Transverse colon (tissue), 4 donors: ENCODE data around the gene FTCD. TPM values are rescaled to one million over a fixed set of nuclear protein-coding genes. Genes with fewer than 3 reads are reported as not detected.

ENCODE experiments used
- DNase-seq: peaks from one replicate; pipeline ENCODE4 v3.0.0-alpha.2; 2019
- H3K27ac ChIP-seq, 4 donors: fragments of 200-600 bp; sonication (generic); 2 replicates each; pipeline ENCODE4 v1.5.1; 2016 to 2018; ENCODE audit warnings: inconsistent platforms in 4 of 4
- H3K27me3 ChIP-seq: fragments of 200-600 bp; sonication (generic); 2 replicates; pipeline ENCODE4 v1.5.1; 2017; ENCODE audit warnings: inconsistent platforms
- H3K36me3 ChIP-seq, 4 donors: fragments of 200-600 bp; sonication (generic); 2 replicates each; pipeline ENCODE4 v1.5.1; 2017 to 2019; ENCODE audit warnings: inconsistent platforms in 4 of 4
- H3K4me1 ChIP-seq, 4 donors: fragments of 200-600 bp; sonication (generic); 2 replicates each; pipeline ENCODE4 v1.5.1; 2017 to 2020; ENCODE audit warnings: inconsistent platforms in 4 of 4
- H3K4me3 ChIP-seq, 4 donors: fragments of 200-600 bp; sonication (generic); 1 replicate in 1 of 4; 2 replicates in 3 of 4; pipeline versions ENCODE4 v1.5.1 to v1.6.1; 2017 to 2019; ENCODE audit warnings: inconsistent platforms in 4 of 4
- H3K9me3 ChIP-seq, 2 donors: fragments of 200-600 bp; sonication (generic); 2 replicates each; pipeline ENCODE4 v1.5.1; 2017 to 2019; ENCODE audit warnings: inconsistent platforms in 2 of 2
- EP300 ChIP-seq: sonication (generic); formaldehyde crosslinking; IDR thresholded peaks from one replicate; pipeline ENCODE4 v1.6.1; 2017; ENCODE audit warnings: antibody characterized with exemption, low read depth
- POLR2A ChIP-seq: fragments of 450-650 bp; IDR thresholded peaks from one replicate; pipeline ENCODE4 v1.6.1; 2016; ENCODE audit warnings: antibody characterized with exemption, mild to moderate bottlenecking, moderate library complexity
- POLR2AphosphoS5 ChIP-seq, 3 donors: sonication (generic); formaldehyde crosslinking; IDR thresholded peaks; one replicate each; pipeline ENCODE4 v1.6.1; 2016; ENCODE audit warnings: antibody characterized with exemption in 3 of 3
- WGBS, 2 donors: methylation state at CpG; one replicate each; pipeline ENCODE4 v1.1.5; 2018; ENCODE audit warnings: low coverage in 1 of 2; 5-methylcytosine and 5-hydroxymethylcytosine counted together
- in situ Hi-C, 4 donors: fragments of 200-750 bp; cut with MboI; loops; one replicate each; pipeline versions ENCODE4 v1.15.0 to v1.15.1; 2017; ENCODE audit warnings: low sequenced_read_pairs in 3 of 4, low pct_ligation_motif_present in 1 of 4, low pct_unique_long_range_greater_than_20kb in 1 of 4
- intact Hi-C: fragments of 100-400 bp; cut with DNase I; formaldehyde crosslinking; loops from one replicate; pipeline ENCODE4 v1.15.1; 2023; ENCODE audit warnings: low total_unique reads
- total RNA-seq, 4 donors: library from RNA; depleted of rRNA; stranded (reverse); fragments of >200 nt; gene quantifications; one replicate each; pipeline ENCODE4 v1.1.0, GENCODE V29; 2016
- TF ChIP-seq, protein P1 (sequence below), 5 experiments: fragments of 200-600 bp in 3 of 5; fragments of 450-650 bp in 2 of 5; sonication (generic) in 3 of 5; IDR thresholded peaks; 1 replicate in 2 of 5; 2 replicates in 3 of 5; pipeline ENCODE4 v1.5.1; 2016 to 2017; ENCODE audit warnings: antibody characterized with exemption in 5 of 5, inconsistent platforms in 3 of 5, mild to moderate bottlenecking in 2 of 5, moderate library complexity in 1 of 5

The FTCD gene
- total RNA-seq, 4 donors from 2014 or later, result not detected

DNA sequence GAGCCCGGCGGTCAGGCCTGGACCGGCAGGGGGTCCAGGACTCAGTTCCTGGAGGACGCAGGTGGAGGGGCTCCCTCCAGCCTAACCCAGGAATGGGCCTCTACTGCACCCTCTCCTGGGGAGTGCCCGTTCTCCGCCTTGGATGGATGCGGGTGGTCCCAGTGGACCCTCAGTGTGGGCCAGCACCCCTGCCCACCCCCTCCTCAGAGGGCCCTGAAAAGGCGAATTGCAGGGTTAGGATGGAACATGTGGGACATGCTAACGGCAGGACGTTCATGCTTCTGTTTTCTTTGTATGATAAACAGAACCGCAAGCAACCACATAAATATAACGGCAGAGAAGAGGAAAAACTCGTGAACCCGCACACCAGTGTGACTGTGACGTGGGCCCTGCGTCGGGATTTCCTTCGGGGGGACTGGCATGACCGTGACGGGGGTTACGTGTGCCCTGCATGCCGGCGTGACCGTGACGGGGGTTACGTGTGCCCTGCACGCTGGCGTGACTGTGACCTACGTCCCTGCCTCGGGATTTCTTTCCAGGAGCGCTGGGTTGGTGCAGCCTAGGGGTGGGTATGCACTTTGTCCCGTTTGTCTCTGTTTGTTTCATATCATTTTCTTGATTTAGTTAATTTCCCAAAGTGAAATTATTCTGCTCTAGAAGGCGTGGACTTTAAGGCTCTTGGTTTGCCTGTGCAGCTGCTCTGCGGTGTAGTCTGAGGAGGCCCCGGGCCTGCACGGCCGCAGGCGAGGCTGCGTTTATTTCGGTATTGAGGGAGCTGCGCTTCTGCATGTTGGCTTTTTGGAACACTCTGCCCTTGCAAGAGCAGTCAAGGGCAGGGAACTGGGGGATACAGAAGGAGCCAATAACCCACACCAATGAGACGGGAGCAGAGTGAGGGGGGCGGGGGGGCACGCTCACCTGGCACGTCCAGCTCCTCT, 3.1 kb downstream of the FTCD start:
- intact Hi-C loops, result no loop called here
- Histone ChIP-seq H3K4me1 (peaks cover 8 to 11% (median 11%) of the 10 kb centered on the region in 4 donors), H3K36me3 (no peaks in the 10 kb centered on the region), H3K27ac (no peak overlapping the region), H3K27me3 (no peaks in the 10 kb centered on the region), H3K9me3 (no peaks in the 10 kb centered on the region), H3K4me3 (no peak overlapping the region)
- WGBS, 2 donors, result 75 to 78% methylated on average over 4 to 43 of the region's 45 CpGs
- no peak for TF ChIP-seq POLR2AphosphoS5 (IDR thresholded peaks at IDR 0.05)
- TF ChIP-seq, protein P1, sequence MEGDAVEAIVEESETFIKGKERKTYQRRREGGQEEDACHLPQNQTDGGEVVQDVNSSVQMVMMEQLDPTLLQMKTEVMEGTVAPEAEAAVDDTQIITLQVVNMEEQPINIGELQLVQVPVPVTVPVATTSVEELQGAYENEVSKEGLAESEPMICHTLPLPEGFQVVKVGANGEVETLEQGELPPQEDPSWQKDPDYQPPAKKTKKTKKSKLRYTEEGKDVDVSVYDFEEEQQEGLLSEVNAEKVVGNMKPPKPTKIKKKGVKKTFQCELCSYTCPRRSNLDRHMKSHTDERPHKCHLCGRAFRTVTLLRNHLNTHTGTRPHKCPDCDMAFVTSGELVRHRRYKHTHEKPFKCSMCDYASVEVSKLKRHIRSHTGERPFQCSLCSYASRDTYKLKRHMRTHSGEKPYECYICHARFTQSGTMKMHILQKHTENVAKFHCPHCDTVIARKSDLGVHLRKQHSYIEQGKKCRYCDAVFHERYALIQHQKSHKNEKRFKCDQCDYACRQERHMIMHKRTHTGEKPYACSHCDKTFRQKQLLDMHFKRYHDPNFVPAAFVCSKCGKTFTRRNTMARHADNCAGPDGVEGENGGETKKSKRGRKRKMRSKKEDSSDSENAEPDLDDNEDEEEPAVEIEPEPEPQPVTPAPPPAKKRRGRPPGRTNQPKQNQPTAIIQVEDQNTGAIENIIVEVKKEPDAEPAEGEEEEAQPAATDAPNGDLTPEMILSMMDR (IDR thresholded peaks at IDR 0.05), result no peak
- TF ChIP-seq POLR2A, result no peak
- no peak for TF ChIP-seq EP300
- DNase-seq, result no peak
- in situ Hi-C loops, result no loop called here

DNA sequence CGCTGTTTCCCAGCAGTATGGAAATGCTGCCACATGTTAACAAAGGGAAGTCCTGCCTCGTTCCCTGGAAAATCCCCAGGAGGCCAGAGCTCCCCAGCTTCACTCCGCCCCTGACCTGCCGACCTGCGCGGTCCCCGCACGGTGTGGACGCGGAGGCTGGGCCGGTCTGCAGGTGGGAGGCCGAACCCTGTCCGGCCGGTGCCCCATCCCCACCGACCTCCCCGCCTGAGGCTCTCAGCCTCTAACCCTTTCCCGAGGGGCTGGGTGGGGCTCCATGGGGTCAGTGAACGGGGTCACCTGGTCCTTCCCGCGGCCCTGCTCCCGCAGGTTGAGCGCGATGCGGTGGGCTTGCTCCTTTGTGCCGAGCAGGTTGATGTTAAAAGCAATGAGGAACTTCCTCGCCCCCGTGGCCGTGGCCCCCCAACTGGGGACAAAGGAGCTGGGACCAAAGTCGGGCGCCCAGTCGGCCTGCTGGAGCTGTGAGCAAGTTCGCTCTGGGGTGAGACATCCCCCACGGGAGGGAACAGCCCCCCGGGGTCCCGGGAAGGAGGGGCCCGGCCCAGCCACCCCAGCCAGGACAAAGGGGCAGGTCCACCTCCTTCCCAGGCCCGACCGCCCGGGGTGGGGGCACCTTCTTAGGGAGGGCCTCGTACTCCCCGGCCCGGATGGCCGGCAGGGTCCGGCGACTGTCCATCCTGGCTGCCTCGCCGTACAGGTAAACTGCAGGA, 4.0 kb downstream of the FTCD start:
- Histone ChIP-seq H3K4me3 (no peak overlapping the region), H3K27me3 (no peaks in the 10 kb centered on the region), H3K4me1 (peaks cover 8 to 11% (median 11%) of the 10 kb centered on the region in 4 donors), H3K36me3 (no peaks in the 10 kb centered on the region), H3K9me3 (no peaks in the 10 kb centered on the region), H3K27ac (no peak overlapping the region)
- in situ Hi-C loops, result no loop called here
- peak; percentile 5 for DNase-seq
- no peak for TF ChIP-seq EP300
- TF ChIP-seq, protein P1 (IDR thresholded peaks at IDR 0.05), result no peak
- no peak for TF ChIP-seq POLR2AphosphoS5 (IDR thresholded peaks at IDR 0.05)
- TF ChIP-seq POLR2A, result no peak
- intact Hi-C loops, result no loop called here
- WGBS, 2 donors, result 80 to 84% methylated on average over 1 to 36 of the region's 47 CpGs

DNA sequence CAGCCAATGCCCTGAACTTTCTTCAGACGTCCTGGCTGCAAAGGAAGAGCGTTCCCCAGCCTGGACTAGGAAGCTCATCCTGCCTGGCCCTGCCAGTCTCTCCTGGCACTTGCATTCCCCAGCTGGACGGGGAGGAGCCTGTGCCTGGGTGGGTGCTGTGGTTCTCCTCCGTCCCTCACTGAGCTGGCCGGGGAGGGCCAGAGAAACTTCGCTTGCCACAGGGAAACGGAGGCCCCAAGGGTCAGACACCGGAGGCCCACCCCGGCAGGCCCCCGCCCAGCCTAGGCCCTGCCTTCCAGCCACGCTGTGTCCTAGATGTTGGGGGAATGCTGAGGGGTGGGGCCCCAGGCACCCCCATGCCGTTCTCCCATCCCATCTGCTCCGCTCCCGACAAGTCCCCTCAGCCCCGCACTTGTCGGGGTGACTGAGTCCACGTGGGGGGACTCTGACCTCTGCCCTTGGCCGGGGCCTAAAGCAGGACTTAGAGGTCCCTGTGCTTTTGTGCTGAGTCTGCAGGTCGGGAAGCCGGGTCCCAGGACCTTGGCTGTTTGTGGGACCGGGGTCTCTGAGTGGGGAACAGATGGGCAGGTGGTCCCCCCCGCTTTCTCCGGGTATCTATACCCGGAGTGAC, 4.8 kb downstream of the FTCD start:
- Histone ChIP-seq H3K36me3 (no peaks in the 10 kb centered on the region), H3K27me3 (no peaks in the 10 kb centered on the region), H3K4me3 (no peak overlapping the region), H3K27ac (no peak overlapping the region), H3K9me3 (no peaks in the 10 kb centered on the region), H3K4me1 (peaks cover 8 to 11% (median 11%) of the 10 kb centered on the region in 4 donors)
- DNase-seq, result peak; percentile 6
- intact Hi-C loops (no loop called here), in situ Hi-C loops (no loop called here)
- 86% methylated on average over 24 of the region's 24 CpGs; no CpG with 5 or more reads in 1 of the 2 donors for WGBS, 2 donors
- no peak for TF ChIP-seq POLR2AphosphoS5 (IDR thresholded peaks at IDR 0.05)
- no peak for TF ChIP-seq POLR2A
- TF ChIP-seq, protein P1 (IDR thresholded peaks at IDR 0.05), result no peak
- no peak for TF ChIP-seq EP300

DNA sequence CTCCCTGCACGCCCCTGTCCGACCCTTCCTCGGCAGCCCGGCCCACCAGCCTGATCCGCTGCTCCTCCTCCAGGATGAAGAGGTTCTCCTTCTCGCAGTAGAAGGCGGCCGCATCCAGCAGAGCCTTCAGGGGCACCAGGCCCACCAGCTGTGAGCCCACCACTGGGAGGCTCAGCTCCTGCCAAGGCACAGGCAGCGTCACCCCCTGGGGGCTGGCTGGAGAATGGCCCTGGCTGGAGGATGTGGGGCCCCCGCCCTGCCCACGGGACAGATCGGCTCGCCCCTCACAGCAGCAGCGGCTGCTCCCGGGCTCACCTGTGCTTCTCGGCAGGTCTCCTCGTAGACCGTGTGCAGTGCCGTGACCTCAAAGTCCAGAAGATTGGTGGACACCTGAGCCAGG, 5.3 kb downstream of the FTCD start:
- in situ Hi-C loops (no loop called here), intact Hi-C loops (no loop called here)
- peak; percentile 4 for DNase-seq
- H3K4me3 ChIP-seq, result no peak overlapping the region
- no peak for TF ChIP-seq POLR2AphosphoS5 (IDR thresholded peaks at IDR 0.05)
- TF ChIP-seq, protein P1 (IDR thresholded peaks at IDR 0.05), result no peak
- no peak for TF ChIP-seq EP300
- no peak for TF ChIP-seq POLR2A
- no peaks in the 10 kb centered on the region for H3K9me3 ChIP-seq
- no peak overlapping the region for H3K27ac ChIP-seq
- H3K36me3 ChIP-seq, result no peaks in the 10 kb centered on the region
- H3K27me3 ChIP-seq, result no peaks in the 10 kb centered on the region
- 75% methylated on average over 8 of the region's 19 CpGs; no CpG with 5 or more reads in 1 of the 2 donors for WGBS, 2 donors
- peaks cover 8 to 11% (median 11%) of the 10 kb centered on the region in 4 donors for H3K4me1 ChIP-seq
